Hepatocyte (in vitro differentiated cells): Measurements from ENCODE around the gene LILRA6. TPM values are rescaled to one million over a fixed set of nuclear protein-coding genes. Genes with fewer than 3 reads are reported as not detected.
"Not testable (repeated sequence)": the region's sequence is repeated elsewhere in the genome, so short reads cannot be mapped to it uniquely, and the experiment has no call there.

ENCODE experiments used
- DNase-seq: peaks from one replicate; pipeline ENCODE4 v3.0.0-alpha.2; 2016; ENCODE audit warnings: low spot score
- H2AFZ ChIP-seq: fragments of 200-600 bp; sonication (generic); 2 replicates; pipeline ENCODE4 v1.6.0; 2016; ENCODE audit warnings: antibody characterized with exemption, mild to moderate bottlenecking
- H3K27ac ChIP-seq: fragments of 200-600 bp; sonication (generic); 2 replicates; pipeline ENCODE4 v1.5.1; 2016; ENCODE audit warnings: mild to moderate bottlenecking
- H3K27me3 ChIP-seq: fragments of 200-600 bp; sonication (generic); 2 replicates; pipeline ENCODE4 v1.6.1; 2016
- H3K36me3 ChIP-seq: fragments of 200-600 bp; sonication (generic); replicated peaks from 2 replicates; pipeline ENCODE4 v1.5.1; 2016; ENCODE audit warnings: low read depth; ENCODE audit not compliant: insufficient read depth
- H3K4me1 ChIP-seq: fragments of 200-600 bp; sonication (generic); 2 replicates; pipeline ENCODE4 v1.5.1; 2016; ENCODE audit warnings: mild to moderate bottlenecking, moderate library complexity; ENCODE audit not compliant: insufficient read depth
- H3K4me2 ChIP-seq: fragments of 200-600 bp; sonication (generic); 2 replicates; pipeline ENCODE4 v1.6.0; 2016
- H3K4me3 ChIP-seq: fragments of 200-600 bp; sonication (generic); 2 replicates; pipeline ENCODE4 v1.5.1; 2016; ENCODE audit warnings: mild to moderate bottlenecking
- H3K79me2 ChIP-seq: fragments of 200-600 bp; sonication (generic); 2 replicates; pipeline ENCODE4 v1.6.0; 2017; ENCODE audit warnings: mild to moderate bottlenecking
- H3K9me2 ChIP-seq: fragments of 200-600 bp; sonication (generic); replicated peaks from 2 replicates; pipeline ENCODE4 v1.6.0; 2017; ENCODE audit warnings: mild to moderate bottlenecking; ENCODE audit not compliant: insufficient read depth
- H3K9me3 ChIP-seq: fragments of 200-600 bp; sonication (generic); 2 replicates; pipeline ENCODE4 v1.5.1; 2016; ENCODE audit warnings: low read depth, mild to moderate bottlenecking
- H4K20me1 ChIP-seq: fragments of 200-600 bp; sonication (generic); 2 replicates; pipeline ENCODE4 v1.6.0; 2016; ENCODE audit warnings: mild to moderate bottlenecking; ENCODE audit not compliant: insufficient read depth, poor library complexity, severe bottlenecking
- CTCF ChIP-seq: fragments of 200-600 bp; sonication (generic); IDR thresholded peaks from 2 replicates; pipeline ENCODE4 v1.5.1; 2016; ENCODE audit warnings: antibody characterized with exemption, mild to moderate bottlenecking; ENCODE audit not compliant: poor library complexity
- EZH2 ChIP-seq: fragments of 200-600 bp; sonication (generic); IDR thresholded peaks from 2 replicates; pipeline ENCODE4 v1.6.1; 2016; ENCODE audit warnings: antibody characterized with exemption, mild to moderate bottlenecking, borderline replicate concordance
- EZH2phosphoT487 ChIP-seq: fragments of 200-600 bp; sonication (generic); IDR thresholded peaks from one replicate; pipeline ENCODE4 v1.6.1; 2018; ENCODE audit warnings: antibody characterized with exemption, mild to moderate bottlenecking, low read depth, moderate library complexity; ENCODE audit not compliant: unreplicated experiment, severe bottlenecking
- WGBS: methylation state at CpG from one replicate; pipeline ENCODE4 v1.1.6; 2016; ENCODE audit warnings: low lambda C conversion rate; ENCODE audit errors: missing lambda C conversion rate; 5-methylcytosine and 5-hydroxymethylcytosine counted together
- polyA plus RNA-seq: library from polyadenylated mRNA; unstranded; fragments of >200 nt; fragmentation: Nextera tagmentation; extraction: Ambion mirVana; gene quantifications from 2 replicates; pipeline ENCODE4 v1.2.1, GENCODE V29; 2016
- total RNA-seq: library from RNA; depleted of rRNA; stranded (reverse); fragments of >200 nt; gene quantifications from 2 replicates; pipeline ENCODE4 v1.2.3, GENCODE V29; 2014

Gene LILRA6
- total and polyA plus RNA-seq, 2 experiments from 2014 or later = 0.36 TPM; not detected in 1

GRCh38 chr19:54279406-54279962, 36.9 kb upstream of the LILRA6 start:
- H3K27me3 ChIP-seq = no peaks in the 10 kb centered on the region
- WGBS = 88% methylated on average over 18 of the region's 18 CpGs
- H3K36me3 ChIP-seq = no peaks in the 10 kb centered on the region
- TF ChIP-seq CTCF (no peak), EZH2 (no peak), EZH2phosphoT487 (no peak)
- H3K4me1 ChIP-seq = no peaks in the 10 kb centered on the region
- no peaks in the 10 kb centered on the region for H3K79me2 ChIP-seq
- no peaks in the 10 kb centered on the region for H4K20me1 ChIP-seq
- no peaks in the 10 kb centered on the region for H3K9me2 ChIP-seq
- no peaks in the 10 kb centered on the region for H3K9me3 ChIP-seq
- no peak overlapping the region for H2AFZ ChIP-seq
- no peak overlapping the region for H3K27ac ChIP-seq
- no peak overlapping the region for H3K4me2 ChIP-seq
- no peak for DNase-seq
- no peak overlapping the region for H3K4me3 ChIP-seq

GRCh38 chr19:54278571-54279195, 36.1 kb upstream of the LILRA6 start:
- H3K4me3 ChIP-seq, H3K27ac ChIP-seq, DNase-seq, H3K36me3 ChIP-seq, H3K27me3 ChIP-seq, H4K20me1 ChIP-seq, H3K4me1 ChIP-seq, H3K9me2 ChIP-seq, H3K9me3 ChIP-seq, H2AFZ ChIP-seq, H3K4me2 ChIP-seq, H3K79me2 ChIP-seq: not testable (repeated sequence)
- WGBS = 91% methylated on average over 15 of the region's 15 CpGs

- 84% methylated on average over 13 of the region's 13 CpGs for WGBS
- not testable (repeated sequence) for H3K27ac ChIP-seq
These were observed 35.5 kb upstream of the LILRA6 start for GRCh38 chr19:54278056-54278455.

GRCh38 chr19:54277111-54277615, 34.6 kb upstream of the LILRA6 start:
- H4K20me1 ChIP-seq, H3K9me2 ChIP-seq, H2AFZ ChIP-seq, H3K9me3 ChIP-seq, DNase-seq, H3K27me3 ChIP-seq, H3K4me1 ChIP-seq, H3K4me2 ChIP-seq, H3K79me2 ChIP-seq, H3K27ac ChIP-seq, H3K36me3 ChIP-seq, H3K4me3 ChIP-seq: not testable (repeated sequence)
- WGBS = 78% methylated on average over 14 of the region's 15 CpGs

More at GRCh38 chr19:54278056-54278455, 35.5 kb upstream of the LILRA6 start:
- DNase-seq, H3K4me2 ChIP-seq, H3K36me3 ChIP-seq, H4K20me1 ChIP-seq, H3K4me3 ChIP-seq, H3K9me3 ChIP-seq, H3K79me2 ChIP-seq, H3K9me2 ChIP-seq, H3K4me1 ChIP-seq, H2AFZ ChIP-seq, H3K27me3 ChIP-seq: not testable (repeated sequence)

- WGBS = 74% methylated on average over 9 of the region's 9 CpGs
- H4K20me1 ChIP-seq = no peaks in the 10 kb centered on the region
- H3K4me3 ChIP-seq = no peak overlapping the region
- no peaks in the 10 kb centered on the region for H3K27me3 ChIP-seq
- DNase-seq = no peak
- H2AFZ ChIP-seq = no peak overlapping the region
- H3K4me1 ChIP-seq = no peaks in the 10 kb centered on the region
- H3K27ac ChIP-seq = no peak overlapping the region
- no peaks in the 10 kb centered on the region for H3K36me3 ChIP-seq
- H3K4me2 ChIP-seq = no peak overlapping the region
- no peaks in the 10 kb centered on the region for H3K79me2 ChIP-seq
- TF ChIP-seq EZH2 (no peak), CTCF (no peak), EZH2phosphoT487 (no peak)
- no peaks in the 10 kb centered on the region for H3K9me3 ChIP-seq
- H3K9me2 ChIP-seq = no peaks in the 10 kb centered on the region
These were observed 33.4 kb upstream of the LILRA6 start for GRCh38 chr19:54275951-54276350.

- not testable (repeated sequence) for H3K4me2 ChIP-seq, DNase-seq, H3K79me2 ChIP-seq, H3K4me3 ChIP-seq, H3K27me3 ChIP-seq, H3K4me1 ChIP-seq, H3K9me3 ChIP-seq, H3K9me2 ChIP-seq, H4K20me1 ChIP-seq, H3K27ac ChIP-seq, H2AFZ ChIP-seq, H3K36me3 ChIP-seq
- 75% methylated on average over 9 of the region's 9 CpGs for WGBS
These were observed 31.9 kb upstream of the LILRA6 start for GRCh38 chr19:54274516-54274915.
